GM12878 (cell line): ENCODE results near the gene PRKCE.

Experiments used
- BCLAF1 ChIP-seq: fragments of 450-650 bp; IDR thresholded peaks from 2 replicates; pipeline ENCODE4 v1.6.1; 2017; ENCODE audit warnings: antibody characterized with exemption, mild to moderate bottlenecking, moderate library complexity
- CBFB ChIP-seq: IDR thresholded peaks from 2 replicates; pipeline ENCODE4 v1.6.1; 2016; ENCODE audit warnings: antibody characterized with exemption, low read depth
- CTCF ChIP-seq, 3 experiments: IDR thresholded peaks in 2 of 3; conservative IDR thresholded peaks in 1 of 3; 2 replicates each; pipeline ENCODE4 v1.5.1; 2011; ENCODE audit warnings: low read depth in 3 of 3, low read length in 3 of 3, mild to moderate bottlenecking in 3 of 3, control low read depth in 2 of 3, moderate library complexity in 2 of 3, inconsistent platforms in 1 of 3, mixed read lengths in 1 of 3; ENCODE audit not compliant: control insufficient read depth in 2 of 3, insufficient read depth in 1 of 3; ENCODE audit errors: extremely low read depth in 1 of 3
- EZH2 ChIP-seq: IDR thresholded peaks from 2 replicates; pipeline ENCODE4 v1.6.1; 2012; ENCODE audit warnings: low read depth, mild to moderate bottlenecking, control low read depth, inconsistent platforms, low read length, borderline replicate concordance; ENCODE audit not compliant: control insufficient read depth
- POLR2AphosphoS5 ChIP-seq: IDR thresholded peaks from 2 replicates; pipeline ENCODE4 v1.6.1; 2011; ENCODE audit warnings: mild to moderate bottlenecking, low read length, inconsistent platforms
- REST ChIP-seq: IDR thresholded peaks from 2 replicates; pipeline ENCODE4 v1.6.1; 2012; ENCODE audit warnings: mild to moderate bottlenecking, low read depth, low read length
- RUNX3 ChIP-seq: IDR thresholded peaks from 2 replicates; pipeline ENCODE4 v1.6.1; 2012; ENCODE audit warnings: low read length, inconsistent platforms
- TAF1 ChIP-seq: IDR thresholded peaks from 2 replicates; pipeline ENCODE4 v1.6.1; 2011; ENCODE audit warnings: mild to moderate bottlenecking, low read depth, low read length, borderline replicate concordance

- TF ChIP-seq CBFB (no peak), REST (no peak), TAF1 (no peak), CTCF (IDR thresholded peaks at IDR 0.05 in 2 of 3, conservative IDR thresholded peaks at IDR 0.05 in 1 of 3; ENCODE audit: control insufficient read depth in 2 of 3, extremely low read depth in 1 of 3, insufficient read depth in 1 of 3, low read depth in 3 of 3, low read length in 3 of 3) (no peak), EZH2 (no peak), BCLAF1 (no peak), RUNX3 (no peak), POLR2AphosphoS5 (no peak)
Observed at GRCh38 chr2:45707661-45708060, 56.2 kb downstream of the PRKCE start.
